GDM1 (cell line): Measurements from ENCODE around the gene GIMD1.

Source experiments
- DNase-seq: peaks from one replicate; lab custom pipeline; 2025; lab: John Stamatoyannopoulos, UW

GIMD1 gene

GRCh38 chr4:106314960-106315359 lies 53.6 kb downstream of the GIMD1 start:
- no peak for DNase-seq

- DNase-seq: no peak
Observed at GRCh38 chr4:106312997-106313522, 55.5 kb downstream of the GIMD1 start.

- DNase-seq: no peak
Observed at GRCh38 chr4:106312377-106312776, 56.2 kb downstream of the GIMD1 start.
